Keratinocyte (primary cell): ENCODE measurements around the gene PPP1R37. TPM values are rescaled to one million over a fixed set of nuclear protein-coding genes. Genes with fewer than 3 reads are reported as not detected.

Experiments used
- DNase-seq: peaks from one replicate; pipeline ENCODE4 v3.0.0-alpha.2; 2011; ENCODE audit warnings: low read depth, missing footprints, low spot score
- FAIRE-seq: peaks from 2 replicates; lab custom pipeline; 2011; peaks lifted over from hg19 to GRCh38; lab: Jason Lieb, UNC
- H2AFZ ChIP-seq: 2 replicates; pipeline ENCODE4 v1.6.0; 2012; ENCODE audit warnings: low read length, control low read depth, inconsistent platforms; ENCODE audit not compliant: control insufficient read depth
- H3K27ac ChIP-seq: 2 replicates; pipeline ENCODE4 v1.5.1; 2011; ENCODE audit warnings: low read length; ENCODE audit not compliant: control insufficient read depth, insufficient read depth
- H3K27me3 ChIP-seq: 3 replicates; pipeline ENCODE4 v1.6.0; 2011; ENCODE audit warnings: low read length; ENCODE audit not compliant: control insufficient read depth, insufficient read depth; ENCODE audit errors: extremely low read depth
- H3K36me3 ChIP-seq, 2 experiments: 2 replicates in 1 of 2; 3 replicates in 1 of 2; pipeline ENCODE4 v1.5.1; 2011; ENCODE audit warnings: low read length in 2 of 2, mild to moderate bottlenecking in 1 of 2; ENCODE audit not compliant: control insufficient read depth in 2 of 2, insufficient read depth in 2 of 2; ENCODE audit errors: extremely low read depth in 1 of 2
- H3K4me1 ChIP-seq: 3 replicates; pipeline ENCODE4 v1.5.1; 2011; ENCODE audit warnings: low read length; ENCODE audit not compliant: control insufficient read depth, insufficient read depth; ENCODE audit errors: extremely low read depth
- H3K4me2 ChIP-seq: 3 replicates; pipeline ENCODE4 v1.6.0; 2011; ENCODE audit warnings: low read depth, low read length; ENCODE audit not compliant: control insufficient read depth, insufficient read depth; ENCODE audit errors: extremely low read depth
- H3K4me3 ChIP-seq, 3 experiments: fragments of 200-600 bp in 1 of 3; sonication (generic) in 1 of 3; 2 replicates in 2 of 3; 3 replicates in 1 of 3; pipeline ENCODE4 v1.5.1; 2011 to 2016; ENCODE audit warnings: low read length in 3 of 3, mild to moderate bottlenecking in 3 of 3, control low read depth in 2 of 3, inconsistent platforms in 1 of 3, low read depth in 1 of 3, mixed read lengths in 1 of 3, mixed run types in 1 of 3, moderate library complexity in 1 of 3; ENCODE audit not compliant: control insufficient read depth in 2 of 3, insufficient read depth in 2 of 3; ENCODE audit errors: extremely low read depth in 1 of 3
- H3K79me2 ChIP-seq: 2 replicates; pipeline ENCODE4 v1.6.0; 2012; ENCODE audit warnings: low read length; ENCODE audit not compliant: control insufficient read depth, insufficient read depth
- H3K9ac ChIP-seq: 3 replicates; pipeline ENCODE4 v1.6.0; 2011; ENCODE audit warnings: low read length; ENCODE audit not compliant: control insufficient read depth, insufficient read depth; ENCODE audit errors: extremely low read depth
- H3K9me1 ChIP-seq: 3 replicates; pipeline ENCODE4 v1.6.0; 2011; ENCODE audit warnings: low read length; ENCODE audit not compliant: control insufficient read depth, insufficient read depth; ENCODE audit errors: extremely low read depth
- H3K9me3 ChIP-seq: 2 replicates; pipeline ENCODE4 v1.5.1; 2012; ENCODE audit warnings: low read depth, low read length; ENCODE audit not compliant: control insufficient read depth
- H4K20me1 ChIP-seq: 3 replicates; pipeline ENCODE4 v1.6.0; 2011; ENCODE audit warnings: low read length; ENCODE audit not compliant: control insufficient read depth, insufficient read depth; ENCODE audit errors: extremely low read depth
- CTCF ChIP-seq, 3 experiments: IDR thresholded peaks in 1 of 3; conservative IDR thresholded peaks in 1 of 3; optimal IDR thresholded peaks in 1 of 3; 2 replicates in 2 of 3; 3 replicates in 1 of 3; pipeline versions ENCODE3 to v1.5.1; 2011; ENCODE audit warnings: low read length in 3 of 3, mild to moderate bottlenecking in 3 of 3, moderate library complexity in 2 of 3, control low read depth in 1 of 3, inconsistent platforms in 1 of 3; ENCODE audit not compliant: insufficient read depth in 2 of 3; ENCODE audit errors: extremely low read depth in 1 of 3
- EZH2 ChIP-seq: IDR thresholded peaks from one replicate; pipeline ENCODE4 v1.6.1; 2012; ENCODE audit warnings: inconsistent platforms, mild to moderate bottlenecking, low read length, moderate library complexity
- dilution Hi-C: fragments of 300-500 bp; cut with MboI; formaldehyde crosslinking; loops from one replicate; pipeline ENCODE4 v1.7.0; 2020; ENCODE audit warnings: low sequenced_read_pairs; ENCODE audit not compliant: extremely low pct_ligation_motif_present
- polyA plus RNA-seq, 5 experiments: library from polyadenylated mRNA; depleted of rRNA in 3 of 5; stranded (reverse) in 3 of 5; stranded (forward) in 1 of 5; unstranded in 1 of 5; fragments of >200 nt; gene quantifications; 1 replicate in 1 of 5; 2 replicates in 3 of 5; 3 replicates in 1 of 5; pipeline versions ENCODE4 v1.2.1 to v1.2.3, GENCODE V29; 2011 to 2012; ENCODE audit warnings: missing spikeins in 2 of 5, low read depth in 1 of 5, low replicate concordance in 1 of 5

Gene PPP1R37
- polyA plus RNA-seq, 1 donor (not counting 4 experiments of a cell fraction or from before 2014, with no cell fraction given): 8.6 TPM

DNA sequence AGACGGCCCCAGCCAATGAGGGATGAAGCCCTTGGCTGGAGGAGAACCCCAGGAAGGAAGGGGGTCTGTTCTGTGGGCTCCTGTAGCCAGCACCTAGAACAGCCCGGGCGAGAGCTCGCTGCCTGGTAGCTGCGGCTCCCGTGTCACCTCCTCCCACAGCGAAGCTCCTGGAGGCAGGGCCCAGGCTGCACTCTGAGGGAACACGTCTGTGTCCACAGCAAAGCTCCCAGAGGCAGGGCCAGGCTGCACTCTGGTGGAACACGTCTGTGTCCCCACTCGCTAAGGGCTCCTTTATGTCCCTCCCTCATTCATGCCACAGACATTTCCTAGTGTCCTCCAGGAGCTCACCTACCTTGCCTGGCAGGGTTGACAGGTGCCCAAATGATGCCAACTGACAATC is 76.6 kb downstream of the PPP1R37 start:
- dilution Hi-C loops: no loop called here
- FAIRE-seq: no peak
- Histone ChIP-seq H3K4me1 (peaks cover 9% of the 10 kb centered on the region), H3K27ac (no peak overlapping the region), H3K27me3 (no peaks in the 10 kb centered on the region), H3K9ac (no peak overlapping the region), H4K20me1 (no peaks in the 10 kb centered on the region), H3K4me2 (no peak overlapping the region), H2AFZ (no peak overlapping the region), H3K9me1 (no peaks in the 10 kb centered on the region), H3K79me2 (no peaks in the 10 kb centered on the region), H3K36me3 (no peaks in the 10 kb centered on the region), H3K9me3 (no peaks in the 10 kb centered on the region), H3K4me3 (no peak overlapping the region)
- TF ChIP-seq EZH2 (no peak), CTCF (optimal IDR thresholded peaks at IDR 0.05 in 1 of 3, IDR thresholded peaks at IDR 0.05 in 1 of 3, conservative IDR thresholded peaks at IDR 0.05 in 1 of 3; ENCODE audit: extremely low read depth in 1 of 3, insufficient read depth in 2 of 3, low read length in 3 of 3) (no peak)
- no peak for DNase-seq

- no peak for FAIRE-seq
- Histone ChIP-seq H3K9me3 (no peaks in the 10 kb centered on the region), H3K36me3 (no peaks in the 10 kb centered on the region), H3K27ac (no peak overlapping the region), H3K9me1 (no peaks in the 10 kb centered on the region), H3K27me3 (no peaks in the 10 kb centered on the region), H2AFZ (no peak overlapping the region), H4K20me1 (no peaks in the 10 kb centered on the region), H3K4me3 (no peak overlapping the region), H3K79me2 (no peaks in the 10 kb centered on the region), H3K4me1 (peaks cover 6% of the 10 kb centered on the region), H3K4me2 (no peak overlapping the region), H3K9ac (no peak overlapping the region)
- TF ChIP-seq EZH2: no peak
- TF ChIP-seq CTCF (optimal IDR thresholded peaks at IDR 0.05 in 1 of 3, IDR thresholded peaks at IDR 0.05 in 1 of 3, conservative IDR thresholded peaks at IDR 0.05 in 1 of 3; ENCODE audit: extremely low read depth in 1 of 3, insufficient read depth in 2 of 3, low read length in 3 of 3): no peak
- DNase-seq: no peak
- dilution Hi-C loops: no loop called here
Observed at GRCh38 chr19:45170146-45171106, 77.4 kb downstream of the PPP1R37 start.
